Endothelial cell of umbilical vein (primary cell): ENCODE measurements around the gene ACAD9.

Experiments used
- EZH2 ChIP-seq: IDR thresholded peaks from 2 replicates; pipeline ENCODE4 v1.6.1; 2012; ENCODE audit warnings: borderline replicate concordance, low read depth, mild to moderate bottlenecking, moderate library complexity, low read length, inconsistent platforms; ENCODE audit not compliant: severe bottlenecking
- FOS ChIP-seq: IDR thresholded peaks from 2 replicates; pipeline ENCODE4 v1.6.1; 2011; ENCODE audit warnings: mild to moderate bottlenecking, low read length, moderate library complexity, borderline replicate concordance; ENCODE audit not compliant: insufficient read depth
- JUN ChIP-seq: IDR thresholded peaks from 2 replicates; pipeline ENCODE4 v1.6.1; 2011; ENCODE audit warnings: borderline replicate concordance, low read depth; ENCODE audit not compliant: insufficient read length, insufficient read depth
- MYC ChIP-seq: IDR thresholded peaks from one replicate; pipeline ENCODE4 v1.6.1; 2011; ENCODE audit warnings: mild to moderate bottlenecking, low read depth, low read length
- POLR2A ChIP-seq: IDR thresholded peaks from 2 replicates; pipeline ENCODE4 v1.6.1; 2012; ENCODE audit warnings: low read depth, mild to moderate bottlenecking, control low read depth, low read length
- POLR2AphosphoS5 ChIP-seq: IDR thresholded peaks from 2 replicates; pipeline ENCODE4 v1.6.1; 2012; ENCODE audit warnings: low read depth, mild to moderate bottlenecking, control low read depth, low read length, moderate library complexity; ENCODE audit not compliant: insufficient read depth
- TF ChIP-seq, protein P1 (sequence below), 2 donors: IDR thresholded peaks; 1 replicate in 1 of 2; 2 replicates in 1 of 2; pipeline ENCODE4 v1.5.1; 2011; ENCODE audit warnings: low read length in 2 of 2, mild to moderate bottlenecking in 2 of 2, moderate library complexity in 2 of 2, control low read depth in 1 of 2, inconsistent platforms in 1 of 2, low read depth in 1 of 2; ENCODE audit not compliant: insufficient read depth in 1 of 2; ENCODE audit errors: extremely low read depth in 1 of 2
- TF ChIP-seq, protein P2 (sequence below): IDR thresholded peaks from 2 replicates; pipeline ENCODE4 v1.6.1; 2011; ENCODE audit not compliant: insufficient read depth, insufficient read length

DNA sequence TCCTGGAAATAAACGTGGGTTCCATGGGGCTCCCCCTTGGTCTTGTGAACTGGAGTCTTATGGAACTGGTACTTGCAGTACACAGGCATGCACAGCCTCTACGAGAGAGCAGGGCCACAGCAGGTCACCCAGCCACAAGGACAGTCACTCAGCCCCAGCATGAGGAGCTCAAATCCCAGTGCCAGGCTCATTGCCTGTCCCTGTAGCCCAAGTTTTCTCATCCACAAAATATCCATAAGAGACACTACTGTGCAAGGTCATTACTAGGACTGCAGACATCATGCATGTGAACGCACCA lies 66.4 kb downstream of the ACAD9 start:
- TF ChIP-seq, protein P1, sequence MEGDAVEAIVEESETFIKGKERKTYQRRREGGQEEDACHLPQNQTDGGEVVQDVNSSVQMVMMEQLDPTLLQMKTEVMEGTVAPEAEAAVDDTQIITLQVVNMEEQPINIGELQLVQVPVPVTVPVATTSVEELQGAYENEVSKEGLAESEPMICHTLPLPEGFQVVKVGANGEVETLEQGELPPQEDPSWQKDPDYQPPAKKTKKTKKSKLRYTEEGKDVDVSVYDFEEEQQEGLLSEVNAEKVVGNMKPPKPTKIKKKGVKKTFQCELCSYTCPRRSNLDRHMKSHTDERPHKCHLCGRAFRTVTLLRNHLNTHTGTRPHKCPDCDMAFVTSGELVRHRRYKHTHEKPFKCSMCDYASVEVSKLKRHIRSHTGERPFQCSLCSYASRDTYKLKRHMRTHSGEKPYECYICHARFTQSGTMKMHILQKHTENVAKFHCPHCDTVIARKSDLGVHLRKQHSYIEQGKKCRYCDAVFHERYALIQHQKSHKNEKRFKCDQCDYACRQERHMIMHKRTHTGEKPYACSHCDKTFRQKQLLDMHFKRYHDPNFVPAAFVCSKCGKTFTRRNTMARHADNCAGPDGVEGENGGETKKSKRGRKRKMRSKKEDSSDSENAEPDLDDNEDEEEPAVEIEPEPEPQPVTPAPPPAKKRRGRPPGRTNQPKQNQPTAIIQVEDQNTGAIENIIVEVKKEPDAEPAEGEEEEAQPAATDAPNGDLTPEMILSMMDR (IDR thresholded peaks at IDR 0.05; ENCODE audit: extremely low read depth in 1 of 2, insufficient read depth in 1 of 2, low read depth in 1 of 2, low read length in 2 of 2) = no peak
- no peak for TF ChIP-seq POLR2AphosphoS5
- no peak for TF ChIP-seq POLR2A
- TF ChIP-seq EZH2 = no peak
- TF ChIP-seq FOS = no peak
- TF ChIP-seq, protein P2, sequence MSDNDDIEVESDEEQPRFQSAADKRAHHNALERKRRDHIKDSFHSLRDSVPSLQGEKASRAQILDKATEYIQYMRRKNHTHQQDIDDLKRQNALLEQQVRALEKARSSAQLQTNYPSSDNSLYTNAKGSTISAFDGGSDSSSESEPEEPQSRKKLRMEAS = no peak
- no peak for TF ChIP-seq JUN
- no peak for TF ChIP-seq MYC
